IMR-90 (cell line): ENCODE data around the gene TSSK2. TPM values are rescaled to one million over a fixed set of nuclear protein-coding genes. Genes with fewer than 3 reads are reported as not detected.

ENCODE experiments used
- ATAC-seq: fragments of 200-7000 bp; cut with Tn5 transposase; 2 replicates; pipeline ENCODE4 v1.9.1; 2020; ENCODE audit warnings: low read depth, mild to moderate bottlenecking, moderate library complexity
- BruUV-seq: library from RNA; stranded (reverse); fragments of 400-500 nt; replicated peaks from 2 replicates; lab custom pipeline; 2021; lab: Mats Ljungman, UMichigan
- CTCF ChIA-PET: fragments of 300-600 bp; formaldehyde crosslinking; extraction: SDS; loops from one replicate; lab custom pipeline; 2021; ENCODE audit warnings: antibody characterized with exemption; lab: Yijun Ruan, JAX
- POLR2A ChIA-PET: fragments of 300-600 bp; sonication (Branson Sonifier 250); formaldehyde crosslinking; loops from one replicate; lab custom pipeline; 2022; ENCODE audit warnings: antibody characterized with exemption; ENCODE audit not compliant: unreplicated experiment; lab: Charles Lee
- DNase-seq: peaks from one replicate; pipeline ENCODE4 v3.0.0; 2013
- H2AFZ ChIP-seq: replicated peaks from 2 replicates; pipeline ENCODE3; 2013; ENCODE audit warnings: low read length, mild to moderate bottlenecking; ENCODE audit not compliant: poor library complexity
- H2AK5ac ChIP-seq: 2 replicates; pipeline ENCODE4 v1.6.1; 2013; ENCODE audit warnings: low read depth, low read length, inconsistent platforms
- H2AK9ac ChIP-seq: replicated peaks from 2 replicates; pipeline ENCODE3; 2013; ENCODE audit warnings: mild to moderate bottlenecking, low read depth, low read length, moderate library complexity; ENCODE audit not compliant: poor library complexity
- H2BK120ac ChIP-seq: 2 replicates; pipeline ENCODE4 v1.6.1; 2013; ENCODE audit warnings: low read depth, low read length, inconsistent platforms
- H2BK15ac ChIP-seq: 3 replicates; pipeline ENCODE4 v1.6.1; 2013; ENCODE audit warnings: low read depth, low read length, inconsistent platforms
- H2BK20ac ChIP-seq: 2 replicates; pipeline ENCODE4 v1.6.1; 2013; ENCODE audit warnings: low read depth, mild to moderate bottlenecking, inconsistent platforms, low read length, moderate library complexity
- H2BK5ac ChIP-seq: 2 replicates; pipeline ENCODE4 v1.6.1; 2013; ENCODE audit warnings: mild to moderate bottlenecking, low read depth, low read length, inconsistent platforms; ENCODE audit not compliant: poor library complexity, severe bottlenecking
- H3K14ac ChIP-seq: replicated peaks from 2 replicates; pipeline ENCODE4 v1.6.1; 2013; ENCODE audit warnings: low read depth, low read length, inconsistent platforms
- H3K18ac ChIP-seq: 2 replicates; pipeline ENCODE4 v1.6.1; 2013; ENCODE audit warnings: low read depth, low read length, control low read depth
- H3K23ac ChIP-seq: 2 replicates; pipeline ENCODE4 v1.6.1; 2013; ENCODE audit warnings: low read depth, low read length, inconsistent platforms
- H3K27ac ChIP-seq: 2 replicates; pipeline ENCODE4 v1.5.1; 2013; ENCODE audit warnings: mild to moderate bottlenecking, control low read depth, low read length; ENCODE audit not compliant: insufficient read depth
- H3K27me3 ChIP-seq: 2 replicates; pipeline ENCODE4 v1.6.1; 2013; ENCODE audit warnings: low read length; ENCODE audit not compliant: control insufficient read depth, insufficient read depth
- H3K36me3 ChIP-seq: 2 replicates; pipeline ENCODE4 v1.6.1; 2013; ENCODE audit warnings: low read length, mixed read lengths; ENCODE audit not compliant: control insufficient read depth, insufficient read depth
- H3K4ac ChIP-seq: 2 replicates; pipeline ENCODE4 v1.6.1; 2013; ENCODE audit warnings: low read depth, low read length, inconsistent platforms
- H3K4me1 ChIP-seq: 2 replicates; pipeline ENCODE4 v1.6.1; 2013; ENCODE audit warnings: low read length, mixed read lengths; ENCODE audit not compliant: control insufficient read depth, insufficient read depth
- H3K4me2 ChIP-seq: 2 replicates; pipeline ENCODE4 v1.6.1; 2013; ENCODE audit warnings: low read depth, mild to moderate bottlenecking, control low read depth, low read length, moderate library complexity
- H3K4me3 ChIP-seq: 2 replicates; pipeline ENCODE4 v1.5.1; 2013; ENCODE audit warnings: low read depth, mild to moderate bottlenecking, control low read depth, low read length, moderate library complexity; ENCODE audit not compliant: insufficient read depth
- H3K56ac ChIP-seq: 2 replicates; pipeline ENCODE4 v1.6.1; 2013; ENCODE audit warnings: low read length, inconsistent platforms; ENCODE audit not compliant: insufficient read depth; ENCODE audit errors: extremely low read depth
- H3K79me1 ChIP-seq, 2 experiments: 2 replicates each; pipeline ENCODE4 v1.6.1; 2013; ENCODE audit warnings: low read length in 2 of 2, inconsistent platforms in 1 of 2, low read depth in 1 of 2
- H3K9ac ChIP-seq: 2 replicates; pipeline ENCODE4 v1.6.1; 2013; ENCODE audit warnings: low read depth, low read length, control low read depth
- H3K9me1 ChIP-seq: 2 replicates; pipeline ENCODE4 v1.6.1; 2013; ENCODE audit warnings: low read length, inconsistent platforms; ENCODE audit not compliant: insufficient read depth
- H3K9me3 ChIP-seq: 2 replicates; pipeline ENCODE4 v1.6.1; 2013; ENCODE audit warnings: low read length; ENCODE audit not compliant: control insufficient read depth, insufficient read depth
- H4K20me1 ChIP-seq: 2 replicates; pipeline ENCODE4 v1.6.1; 2013; ENCODE audit warnings: low read length, inconsistent platforms; ENCODE audit not compliant: insufficient read depth
- H4K5ac ChIP-seq: 2 replicates; pipeline ENCODE4 v1.6.1; 2013; ENCODE audit warnings: mild to moderate bottlenecking, low read depth, low read length, control low read depth
- H4K8ac ChIP-seq, 2 experiments: 2 replicates each; pipeline ENCODE4 v1.6.1; 2013; ENCODE audit warnings: low read depth in 2 of 2, low read length in 2 of 2, control low read depth in 1 of 2, inconsistent platforms in 1 of 2
- H4K91ac ChIP-seq: 2 replicates; pipeline ENCODE4 v1.6.1; 2013; ENCODE audit warnings: low read depth, low read length, inconsistent platforms; ENCODE audit not compliant: insufficient read depth
- CEBPB ChIP-seq: IDR thresholded peaks from 2 replicates; pipeline ENCODE4 v1.6.1; 2012; ENCODE audit warnings: low read depth, low read length, improper control_type of control experiment
- CHD1 ChIP-seq: IDR thresholded peaks from 2 replicates; pipeline ENCODE4 v1.6.1; 2012; ENCODE audit warnings: low read depth, low read length, improper control_type of control experiment
- FOS ChIP-seq: fragments of 150-350 bp; IDR thresholded peaks from 2 replicates; pipeline ENCODE4 v1.6.1; 2016; ENCODE audit warnings: low read depth, low read length
- MXI1 ChIP-seq: IDR thresholded peaks from 2 replicates; pipeline ENCODE4 v1.6.1; 2012; ENCODE audit warnings: low read depth, mild to moderate bottlenecking, low read length, moderate library complexity, borderline replicate concordance
- NFE2L2 ChIP-seq: fragments of 150-350 bp; IDR thresholded peaks from 2 replicates; pipeline ENCODE4 v1.6.1; 2016; ENCODE audit warnings: low read depth, mild to moderate bottlenecking, low read length
- POLR2A ChIP-seq: IDR thresholded peaks from 2 replicates; pipeline ENCODE4 v1.6.1; 2012; ENCODE audit warnings: mild to moderate bottlenecking, low read depth, low read length
- RAD21 ChIP-seq: IDR thresholded peaks from 2 replicates; pipeline ENCODE4 v1.6.1; 2012; ENCODE audit warnings: low read length, improper control_type of control experiment
- RCOR1 ChIP-seq: IDR thresholded peaks from 2 replicates; pipeline ENCODE4 v1.6.1; 2012; ENCODE audit warnings: mild to moderate bottlenecking, low read length, improper control_type of control experiment; ENCODE audit not compliant: insufficient replicate concordance
- RFX5 ChIP-seq: IDR thresholded peaks from 2 replicates; pipeline ENCODE4 v1.8.0; 2012; ENCODE audit warnings: low read depth, mild to moderate bottlenecking, low read length, moderate library complexity
- WGBS, 2 experiments: methylation state at CpG; one replicate each; pipeline versions ENCODE4 v1.1.5 to v1.1.7; 2013; ENCODE audit warnings: missing lambda C conversion rate in 2 of 2; ENCODE audit not compliant: insufficient read length in 1 of 2; ENCODE audit errors: extremely low coverage in 2 of 2; 5-methylcytosine and 5-hydroxymethylcytosine counted together
- dilution Hi-C: fragments of 300-500 bp; cut with HindIII; formaldehyde crosslinking; loops from one replicate; pipeline ENCODE4 v1.14.3; 2018; ENCODE audit warnings: low sequenced_read_pairs; ENCODE audit not compliant: unreplicated experiment
- in situ Hi-C: fragments of 300-500 bp; cut with MboI; formaldehyde crosslinking; loops from 3 replicates; pipeline ENCODE4 v1.14.3; 2019; ENCODE audit warnings: low sequenced_read_pairs, inconsistent platforms, mixed read lengths
- intact Hi-C: fragments of 100-400 bp; cut with micrococcal nuclease; formaldehyde crosslinking; loops from 2 replicates; pipeline ENCODE4 v1.10.0; 2022
- polyA plus RNA-seq, 3 experiments: library from polyadenylated mRNA; depleted of rRNA; stranded (reverse); fragments of >200 nt; gene quantifications; 2 replicates each; pipeline ENCODE4 v1.2.3, GENCODE V29; 2012; ENCODE audit warnings: low replicate concordance in 1 of 3
- total RNA-seq: library from RNA; depleted of rRNA; stranded (reverse); fragments of >200 nt; gene quantifications from 2 replicates; pipeline ENCODE4 v1.2.3, GENCODE V29; 2012
- TF ChIP-seq, protein P1 (sequence below): fragments of 150-350 bp; IDR thresholded peaks from 2 replicates; pipeline ENCODE4 v1.6.1; 2016; ENCODE audit warnings: low read depth, mild to moderate bottlenecking, low read length, moderate library complexity, borderline replicate concordance

The TSSK2 gene
- total and polyA plus RNA-seq, 2 of the 4 experiments (the other 2 are of a cell fraction): not detected

DNA sequence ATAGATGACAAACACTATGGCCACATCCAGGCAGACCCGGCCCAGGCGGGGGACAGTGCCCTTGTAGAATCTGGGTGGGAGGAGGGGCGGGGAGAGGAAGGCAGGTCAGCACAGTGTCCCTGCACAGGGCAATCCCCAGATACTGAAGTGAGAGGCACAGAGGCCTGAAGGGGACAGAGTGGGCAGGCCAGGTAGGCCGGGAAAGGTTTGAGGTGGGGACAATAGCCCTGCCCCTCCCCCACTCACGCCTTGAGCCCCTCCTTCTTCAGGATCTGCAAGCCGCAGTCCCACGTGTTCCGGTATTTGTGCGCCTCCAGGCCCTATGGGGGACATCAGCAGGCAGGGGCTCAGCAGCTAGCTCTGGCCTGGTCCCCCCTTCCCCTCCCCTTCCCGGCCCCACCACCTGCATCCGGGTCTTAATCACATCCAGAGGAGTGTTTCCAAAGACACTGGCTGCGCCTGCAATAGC lies 45.1 kb downstream of the TSSK2 start:
- peaks cover 30% of the 10 kb centered on the region for H3K4me1 ChIP-seq
- H3K27me3 ChIP-seq: no peaks in the 10 kb centered on the region
- H3K9me3 ChIP-seq: no peaks in the 10 kb centered on the region
- no peak overlapping the region for H3K18ac ChIP-seq
- peaks cover 11 to 63% of the 10 kb centered on the region in 2 experiments for H3K79me1 ChIP-seq
- BruUV-seq: no TSS peak
- peaks cover 13% of the 10 kb centered on the region for H3K9me1 ChIP-seq
- no peak for ATAC-seq
- H2BK20ac ChIP-seq: no peak overlapping the region
- no peak overlapping the region for H2BK15ac ChIP-seq
- TF ChIP-seq NFE2L2 (no peak), CHD1 (no peak), MXI1 (no peak), RFX5 (no peak), FOS (no peak), CEBPB (no peak), POLR2A (no peak), RAD21 (no peak), RCOR1 (no peak)
- TF ChIP-seq, protein P1, sequence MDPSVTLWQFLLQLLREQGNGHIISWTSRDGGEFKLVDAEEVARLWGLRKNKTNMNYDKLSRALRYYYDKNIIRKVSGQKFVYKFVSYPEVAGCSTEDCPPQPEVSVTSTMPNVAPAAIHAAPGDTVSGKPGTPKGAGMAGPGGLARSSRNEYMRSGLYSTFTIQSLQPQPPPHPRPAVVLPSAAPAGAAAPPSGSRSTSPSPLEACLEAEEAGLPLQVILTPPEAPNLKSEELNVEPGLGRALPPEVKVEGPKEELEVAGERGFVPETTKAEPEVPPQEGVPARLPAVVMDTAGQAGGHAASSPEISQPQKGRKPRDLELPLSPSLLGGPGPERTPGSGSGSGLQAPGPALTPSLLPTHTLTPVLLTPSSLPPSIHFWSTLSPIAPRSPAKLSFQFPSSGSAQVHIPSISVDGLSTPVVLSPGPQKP: no peak
- no peak overlapping the region for H4K91ac ChIP-seq
- no peak overlapping the region for H3K14ac ChIP-seq
- H3K36me3 ChIP-seq: peaks cover 8% of the 10 kb centered on the region
- no peak for DNase-seq
- intact Hi-C loops: no loop called here
- no peak overlapping the region for H2BK120ac ChIP-seq
- in situ Hi-C loops: no loop called here
- H4K20me1 ChIP-seq: peaks cover 20% of the 10 kb centered on the region
- H3K4ac ChIP-seq: no peak overlapping the region
- H2AK9ac ChIP-seq: no peak overlapping the region
- H3K27ac ChIP-seq: no peak overlapping the region
- POLR2A ChIA-PET: no interaction called here
- no peak overlapping the region for H3K4me3 ChIP-seq
- H3K23ac ChIP-seq: no peak overlapping the region
- CTCF ChIA-PET: no interaction called here
- H2AFZ ChIP-seq: no peak overlapping the region
- H4K8ac ChIP-seq: no peak overlapping the region
- 78% methylated on average over 3 of the region's 12 CpGs; no CpG with 5 or more reads in 1 of the 2 experiments for WGBS, 2 experiments
- H2BK5ac ChIP-seq: no peak overlapping the region
- H2AK5ac ChIP-seq: no peak overlapping the region
- no peak overlapping the region for H4K5ac ChIP-seq
- dilution Hi-C loops: no loop called here
- no peak overlapping the region for H3K9ac ChIP-seq
- no peak overlapping the region for H3K4me2 ChIP-seq
- no peak overlapping the region for H3K56ac ChIP-seq
